Mammary epithelial cell (primary cell): Measurements from ENCODE around the gene DDAH2.

ENCODE experiments used
- EZH2 ChIP-seq: IDR thresholded peaks from 2 replicates; pipeline ENCODE4 v1.6.1; 2012; ENCODE audit warnings: low read length, inconsistent platforms, borderline replicate concordance
- TF ChIP-seq, protein P1 (sequence below), 2 donors: IDR thresholded peaks in 1 of 2; conservative IDR thresholded peaks in 1 of 2; 2 replicates each; pipeline ENCODE4 v1.5.1; 2011 to 2012; ENCODE audit warnings: inconsistent platforms in 2 of 2, low read length in 2 of 2, mild to moderate bottlenecking in 2 of 2, control low read depth in 1 of 2, low read depth in 1 of 2; ENCODE audit not compliant: insufficient read depth in 1 of 2; ENCODE audit errors: extremely low read depth in 1 of 2

DNA sequence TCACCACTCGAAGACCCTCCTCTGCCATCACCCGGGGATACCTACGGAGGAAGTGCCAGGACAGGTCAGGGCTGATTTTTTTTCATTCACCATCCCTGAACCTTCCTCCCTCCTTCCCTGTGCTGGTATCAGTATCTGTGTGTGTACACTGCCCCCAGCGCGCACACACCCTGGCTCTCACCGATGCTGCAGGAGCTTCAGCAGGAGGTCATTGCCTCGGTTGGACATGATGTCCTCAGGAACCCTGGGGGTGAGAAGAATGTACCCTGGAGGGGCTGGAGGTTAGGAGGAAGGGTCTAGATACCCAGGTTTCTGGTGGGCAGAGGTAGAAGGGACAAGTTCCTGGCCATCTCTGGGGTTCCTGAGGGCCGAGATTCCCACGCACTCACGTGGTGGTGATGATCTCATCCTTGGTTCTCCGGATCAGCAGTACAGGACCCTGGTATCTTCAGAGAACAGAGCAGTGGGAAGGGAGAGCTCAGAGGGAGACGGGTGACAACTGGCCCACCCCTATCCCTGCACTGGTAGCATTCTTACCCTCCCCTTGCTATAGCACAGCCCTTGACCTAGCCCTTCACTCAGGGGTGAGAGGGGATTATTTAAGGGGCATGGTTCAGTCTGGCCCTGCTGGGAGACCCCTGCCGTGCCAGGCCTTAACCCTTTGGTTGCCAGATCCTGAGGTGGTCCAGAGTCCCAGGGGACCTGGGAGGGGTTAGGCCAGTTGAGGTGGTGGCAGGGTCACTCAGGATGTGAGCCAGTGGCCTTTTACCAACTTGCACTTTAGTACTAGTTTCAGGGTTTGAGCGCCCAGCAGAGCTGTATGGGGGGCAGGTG lies 41.0 kb downstream of the DDAH2 start:
- TF ChIP-seq, protein P1, sequence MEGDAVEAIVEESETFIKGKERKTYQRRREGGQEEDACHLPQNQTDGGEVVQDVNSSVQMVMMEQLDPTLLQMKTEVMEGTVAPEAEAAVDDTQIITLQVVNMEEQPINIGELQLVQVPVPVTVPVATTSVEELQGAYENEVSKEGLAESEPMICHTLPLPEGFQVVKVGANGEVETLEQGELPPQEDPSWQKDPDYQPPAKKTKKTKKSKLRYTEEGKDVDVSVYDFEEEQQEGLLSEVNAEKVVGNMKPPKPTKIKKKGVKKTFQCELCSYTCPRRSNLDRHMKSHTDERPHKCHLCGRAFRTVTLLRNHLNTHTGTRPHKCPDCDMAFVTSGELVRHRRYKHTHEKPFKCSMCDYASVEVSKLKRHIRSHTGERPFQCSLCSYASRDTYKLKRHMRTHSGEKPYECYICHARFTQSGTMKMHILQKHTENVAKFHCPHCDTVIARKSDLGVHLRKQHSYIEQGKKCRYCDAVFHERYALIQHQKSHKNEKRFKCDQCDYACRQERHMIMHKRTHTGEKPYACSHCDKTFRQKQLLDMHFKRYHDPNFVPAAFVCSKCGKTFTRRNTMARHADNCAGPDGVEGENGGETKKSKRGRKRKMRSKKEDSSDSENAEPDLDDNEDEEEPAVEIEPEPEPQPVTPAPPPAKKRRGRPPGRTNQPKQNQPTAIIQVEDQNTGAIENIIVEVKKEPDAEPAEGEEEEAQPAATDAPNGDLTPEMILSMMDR (conservative IDR thresholded peaks at IDR 0.05 in 1 of 2, IDR thresholded peaks at IDR 0.05 in 1 of 2; ENCODE audit: extremely low read depth in 1 of 2, insufficient read depth in 1 of 2, low read depth in 1 of 2, low read length in 2 of 2) = no peak
- no peak for TF ChIP-seq EZH2
